ENCODE data around the gene TRIM14. TPM values are rescaled to one million over a fixed set of nuclear protein-coding genes. Genes with fewer than 3 reads are reported as not detected.

Gene TRIM14
- total RNA-seq, 1 experiment from 2014 or later, result 11.9 TPM

DNA sequence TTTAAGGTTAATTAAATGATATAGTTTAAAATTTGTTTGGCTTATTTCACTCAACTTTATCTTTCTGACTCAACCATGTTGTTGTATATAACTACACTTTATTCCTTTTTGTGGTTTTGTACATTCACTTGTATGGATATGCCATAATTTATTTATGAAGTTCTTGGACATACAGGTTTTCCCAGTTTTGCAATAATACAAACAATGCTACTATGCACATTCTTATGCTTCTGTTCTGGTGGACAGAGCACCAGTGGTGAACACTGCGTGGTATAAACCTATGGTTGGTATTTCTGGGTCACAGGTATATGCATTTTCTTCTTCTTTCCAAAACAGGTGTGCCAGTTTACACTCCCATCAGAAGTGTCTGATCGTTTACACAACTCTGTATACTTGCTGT, 35.7 kb upstream of the TRIM14 start:
- Mint-ChIP-seq H3K4me1 (no peaks in the 10 kb centered on the region), H3K27ac (no peak overlapping the region), H3K4me3 (no peak overlapping the region), H3K36me3 (peaks cover 38% of the 10 kb centered on the region), H3K27me3 (ENCODE audit: low read depth) (no peaks in the 10 kb centered on the region), H3K9me3 (no peaks in the 10 kb centered on the region)
- ChIA-PET POLR2A (interaction anchor here (0.6 kb wide), 1 partner anchor 49 kb away, joined by 4 read pairs; no protein-coding TSS in a partner anchor), CTCF (no interaction called here)
- DNase-seq (ENCODE audit: low spot score) (no peak), ATAC-seq (no peak)
- TF ChIP-seq, protein P1, sequence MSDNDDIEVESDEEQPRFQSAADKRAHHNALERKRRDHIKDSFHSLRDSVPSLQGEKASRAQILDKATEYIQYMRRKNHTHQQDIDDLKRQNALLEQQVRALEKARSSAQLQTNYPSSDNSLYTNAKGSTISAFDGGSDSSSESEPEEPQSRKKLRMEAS (CRISPR knock-in tag; IDR thresholded peaks at IDR 0.05), result no peak
- TF ChIP-seq, protein P2, sequence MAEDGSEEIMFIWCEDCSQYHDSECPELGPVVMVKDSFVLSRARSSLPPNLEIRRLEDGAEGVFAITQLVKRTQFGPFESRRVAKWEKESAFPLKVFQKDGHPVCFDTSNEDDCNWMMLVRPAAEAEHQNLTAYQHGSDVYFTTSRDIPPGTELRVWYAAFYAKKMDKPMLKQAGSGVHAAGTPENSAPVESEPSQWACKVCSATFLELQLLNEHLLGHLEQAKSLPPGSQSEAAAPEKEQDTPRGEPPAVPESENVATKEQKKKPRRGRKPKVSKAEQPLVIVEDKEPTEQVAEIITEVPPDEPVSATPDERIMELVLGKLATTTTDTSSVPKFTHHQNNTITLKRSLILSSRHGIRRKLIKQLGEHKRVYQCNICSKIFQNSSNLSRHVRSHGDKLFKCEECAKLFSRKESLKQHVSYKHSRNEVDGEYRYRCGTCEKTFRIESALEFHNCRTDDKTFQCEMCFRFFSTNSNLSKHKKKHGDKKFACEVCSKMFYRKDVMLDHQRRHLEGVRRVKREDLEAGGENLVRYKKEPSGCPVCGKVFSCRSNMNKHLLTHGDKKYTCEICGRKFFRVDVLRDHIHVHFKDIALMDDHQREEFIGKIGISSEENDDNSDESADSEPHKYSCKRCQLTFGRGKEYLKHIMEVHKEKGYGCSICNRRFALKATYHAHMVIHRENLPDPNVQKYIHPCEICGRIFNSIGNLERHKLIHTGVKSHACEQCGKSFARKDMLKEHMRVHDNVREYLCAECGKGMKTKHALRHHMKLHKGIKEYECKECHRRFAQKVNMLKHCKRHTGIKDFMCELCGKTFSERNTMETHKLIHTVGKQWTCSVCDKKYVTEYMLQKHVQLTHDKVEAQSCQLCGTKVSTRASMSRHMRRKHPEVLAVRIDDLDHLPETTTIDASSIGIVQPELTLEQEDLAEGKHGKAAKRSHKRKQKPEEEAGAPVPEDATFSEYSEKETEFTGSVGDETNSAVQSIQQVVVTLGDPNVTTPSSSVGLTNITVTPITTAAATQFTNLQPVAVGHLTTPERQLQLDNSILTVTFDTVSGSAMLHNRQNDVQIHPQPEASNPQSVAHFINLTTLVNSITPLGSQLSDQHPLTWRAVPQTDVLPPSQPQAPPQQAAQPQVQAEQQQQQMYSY (CRISPR knock-in tag; IDR thresholded peaks at IDR 0.05), result no peak
- TF ChIP-seq USF2 (CRISPR knock-in tag; IDR thresholded peaks at IDR 0.05) (no peak), ZNF423 (CRISPR knock-in tag; IDR thresholded peaks at IDR 0.05) (no peak), ZNF396 (CRISPR knock-in tag; IDR thresholded peaks at IDR 0.05; ENCODE audit: borderline replicate concordance) (no peak), ARID4B (CRISPR knock-in tag; IDR thresholded peaks at IDR 0.05; ENCODE audit: borderline replicate concordance) (no peak), JUN (CRISPR knock-in tag; IDR thresholded peaks at IDR 0.05) (no peak), CREM (CRISPR knock-in tag; IDR thresholded peaks at IDR 0.05) (no peak), KAT7 (CRISPR knock-in tag; IDR thresholded peaks at IDR 0.05; ENCODE audit: borderline replicate concordance) (no peak), SP1 (CRISPR knock-in tag; conservative IDR thresholded peaks at IDR 0.05) (no peak), JAZF1 (CRISPR knock-in tag; IDR thresholded peaks at IDR 0.05) (no peak), ZNF263 (CRISPR knock-in tag; IDR thresholded peaks at IDR 0.05; ENCODE audit: low read depth) (no peak), USF1 (CRISPR knock-in tag; IDR thresholded peaks at IDR 0.05) (no peak), ZMAT4 (CRISPR knock-in tag; IDR thresholded peaks at IDR 0.05) (no peak)
- TF ChIP-seq, protein P3, sequence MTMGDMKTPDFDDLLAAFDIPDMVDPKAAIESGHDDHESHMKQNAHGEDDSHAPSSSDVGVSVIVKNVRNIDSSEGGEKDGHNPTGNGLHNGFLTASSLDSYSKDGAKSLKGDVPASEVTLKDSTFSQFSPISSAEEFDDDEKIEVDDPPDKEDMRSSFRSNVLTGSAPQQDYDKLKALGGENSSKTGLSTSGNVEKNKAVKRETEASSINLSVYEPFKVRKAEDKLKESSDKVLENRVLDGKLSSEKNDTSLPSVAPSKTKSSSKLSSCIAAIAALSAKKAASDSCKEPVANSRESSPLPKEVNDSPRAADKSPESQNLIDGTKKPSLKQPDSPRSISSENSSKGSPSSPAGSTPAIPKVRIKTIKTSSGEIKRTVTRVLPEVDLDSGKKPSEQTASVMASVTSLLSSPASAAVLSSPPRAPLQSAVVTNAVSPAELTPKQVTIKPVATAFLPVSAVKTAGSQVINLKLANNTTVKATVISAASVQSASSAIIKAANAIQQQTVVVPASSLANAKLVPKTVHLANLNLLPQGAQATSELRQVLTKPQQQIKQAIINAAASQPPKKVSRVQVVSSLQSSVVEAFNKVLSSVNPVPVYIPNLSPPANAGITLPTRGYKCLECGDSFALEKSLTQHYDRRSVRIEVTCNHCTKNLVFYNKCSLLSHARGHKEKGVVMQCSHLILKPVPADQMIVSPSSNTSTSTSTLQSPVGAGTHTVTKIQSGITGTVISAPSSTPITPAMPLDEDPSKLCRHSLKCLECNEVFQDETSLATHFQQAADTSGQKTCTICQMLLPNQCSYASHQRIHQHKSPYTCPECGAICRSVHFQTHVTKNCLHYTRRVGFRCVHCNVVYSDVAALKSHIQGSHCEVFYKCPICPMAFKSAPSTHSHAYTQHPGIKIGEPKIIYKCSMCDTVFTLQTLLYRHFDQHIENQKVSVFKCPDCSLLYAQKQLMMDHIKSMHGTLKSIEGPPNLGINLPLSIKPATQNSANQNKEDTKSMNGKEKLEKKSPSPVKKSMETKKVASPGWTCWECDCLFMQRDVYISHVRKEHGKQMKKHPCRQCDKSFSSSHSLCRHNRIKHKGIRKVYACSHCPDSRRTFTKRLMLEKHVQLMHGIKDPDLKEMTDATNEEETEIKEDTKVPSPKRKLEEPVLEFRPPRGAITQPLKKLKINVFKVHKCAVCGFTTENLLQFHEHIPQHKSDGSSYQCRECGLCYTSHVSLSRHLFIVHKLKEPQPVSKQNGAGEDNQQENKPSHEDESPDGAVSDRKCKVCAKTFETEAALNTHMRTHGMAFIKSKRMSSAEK (CRISPR knock-in tag; IDR thresholded peaks at IDR 0.05; ENCODE audit: borderline replicate concordance), result no peak

Data from WTC11 (cell line).